ENCODE results near the gene MIS12. TPM values are rescaled to one million over a fixed set of nuclear protein-coding genes. Genes with fewer than 3 reads are reported as not detected.

The MIS12 gene
- total and polyA plus RNA-seq, 2 of the 8 experiments (the other 6 are each of a cell fraction or from before 2014, with no cell fraction given): 9.5 to 25.6 TPM

DNA sequence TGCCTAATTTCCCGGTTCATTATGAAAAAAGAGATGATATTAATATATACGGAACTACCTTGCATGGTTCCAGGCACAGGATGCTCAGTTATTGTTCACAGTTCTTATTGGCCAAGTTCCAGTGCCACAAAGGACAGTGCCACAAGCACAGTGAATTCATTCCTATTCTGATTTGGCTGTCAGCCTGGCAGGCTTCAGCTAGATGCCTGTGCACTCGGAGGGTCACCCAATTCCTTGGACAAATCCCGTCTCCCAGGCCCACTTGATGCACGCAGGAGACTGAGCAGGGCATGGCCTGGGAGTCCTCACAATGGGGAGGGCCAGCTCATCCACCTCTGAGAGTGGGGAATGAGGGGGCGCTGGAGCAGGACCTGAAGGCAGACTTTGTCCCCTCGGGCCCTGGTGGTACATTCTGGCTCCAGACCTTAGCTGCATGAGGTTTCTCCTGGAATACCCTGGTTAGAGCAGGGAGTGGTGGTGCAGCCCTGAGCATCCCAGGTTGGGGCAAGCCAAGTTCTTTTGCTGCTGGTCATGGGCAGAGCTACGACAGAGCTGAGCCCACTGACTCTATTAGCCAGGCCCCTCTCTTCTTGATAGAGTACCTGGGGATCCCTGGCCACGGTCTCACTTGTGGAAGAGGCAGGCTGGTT lies 41.4 kb downstream of the MIS12 start:
- Histone ChIP-seq H2AK5ac (ENCODE audit: low read depth, low read length) (no peak overlapping the region), H3K56ac (replicated peaks; ENCODE audit: insufficient read length, low read depth, low read length) (no peak overlapping the region), H2BK15ac (ENCODE audit: low read length) (no peak overlapping the region), H2BK12ac (ENCODE audit: low read depth, low read length) (no peak overlapping the region), H3K23me2 (ENCODE audit: low read depth, low read length) (no peaks in the 10 kb centered on the region; the same call in 1 of the 2 replicates), H4K91ac (replicated peaks; ENCODE audit: insufficient read length, low read length) (no peak overlapping the region), H3K23ac (ENCODE audit: insufficient read length) (no peak overlapping the region), H4K5ac (ENCODE audit: insufficient read length, low read depth, low read length) (no peak overlapping the region), H3K9me3 (ENCODE audit: insufficient read depth in 2 of 2, low read depth in 1 of 2, low read length in 1 of 2) (no peaks in the 10 kb centered on the region), H3K79me2 (ENCODE audit: control insufficient read depth in 1 of 2, insufficient read depth in 2 of 2, low read length in 2 of 2) (no peaks in the 10 kb centered on the region), H3K27me3 (replicated peaks in 1 of 4; ENCODE audit: control insufficient read depth in 3 of 4, extremely low read depth in 1 of 4, insufficient read depth in 3 of 4, low read length in 3 of 4) (no peaks in the 10 kb centered on the region), H3K9ac (replicated peaks in 1 of 4; ENCODE audit: extremely low read depth in 1 of 4, low read depth in 3 of 4, low read length in 3 of 4) (no peak overlapping the region), H4K8ac (ENCODE audit: extremely low read depth, insufficient read depth, low read length) (no peak overlapping the region), H2BK120ac (replicated peaks; ENCODE audit: low read depth, low read length) (no peak overlapping the region), H3K4me1 (replicated peaks in 1 of 4; ENCODE audit: control insufficient read depth in 3 of 4, insufficient read depth in 4 of 4, low read length in 3 of 4) (no peaks in the 10 kb centered on the region; a peak in 3 of 7 replicates), H3K4me3 (ENCODE audit: extremely low read depth in 1 of 4, insufficient read depth in 2 of 4, low read depth in 3 of 4, low read length in 4 of 4) (no peak overlapping the region), H3K18ac (ENCODE audit: extremely low read depth, low read length) (no peak overlapping the region), H4K20me1 (replicated peaks in 1 of 2; ENCODE audit: control insufficient read depth in 1 of 2, insufficient read depth in 2 of 2, low read length in 2 of 2) (no peaks in the 10 kb centered on the region), H3K14ac (ENCODE audit: insufficient read length) (no peak overlapping the region), H3K27ac (ENCODE audit: low read depth, low read length) (no peak overlapping the region), H2AFZ (ENCODE audit: low read length) (no peak overlapping the region; the same call in 1 of the 2 replicates), H3K79me1 (ENCODE audit: low read depth, low read length) (no peaks in the 10 kb centered on the region), H3K4ac (replicated peaks; ENCODE audit: insufficient read length, low read depth, low read length) (no peak overlapping the region), H2BK5ac (ENCODE audit: low read depth, low read length) (no peak overlapping the region), H3K36me3 (ENCODE audit: control insufficient read depth in 2 of 4, insufficient read depth in 4 of 4, low read length in 3 of 4) (no peaks in the 10 kb centered on the region), H2BK20ac (ENCODE audit: low read length) (no peak overlapping the region), H3K4me2 (ENCODE audit: insufficient read depth in 1 of 2, low read depth in 2 of 2, low read length in 2 of 2) (no peak overlapping the region)
- CTCF ChIA-PET (ENCODE audit: partially characterized antibody): interaction anchor here (0.8 to 1.4 kb wide), 5 partner anchors 10 to 129 kb away, joined by 3 read pairs; no protein-coding TSS in a partner anchor
- FAIRE-seq (no peak), DNase-seq (ENCODE audit: low read depth in 1 of 2, low spot score in 2 of 2) (no peak)
- POLR2A ChIA-PET (ENCODE audit: partially characterized antibody): interaction anchor here (1.2 to 2.1 kb wide), 5 partner anchors 14 to 42 kb away, joined by 3 to 6 read pairs (median 3); partner anchors contain the start of genes DERL2 and MIS12
- WGBS, 2 experiments (ENCODE audit: extremely low coverage in 1 of 2, insufficient coverage in 1 of 2, insufficient read length in 1 of 2, insufficient replicate concordance in 2 of 2, low coverage in 1 of 2, low lambda C conversion rate in 2 of 2, missing lambda C conversion rate in 1 of 2): 87% methylated on average over 9 of the region's 9 CpGs; no CpG with 5 or more reads in 1 of the 2 experiments
- TF ChIP-seq POLR2AphosphoS5 (IDR thresholded peaks at IDR 0.05; ENCODE audit: low read depth, low read length) (no peak), CHD2 (IDR thresholded peaks at IDR 0.05; ENCODE audit: low read length) (no peak)
